ENCODE results near the gene TEX13A.
"Not testable (repeated sequence)": the region's sequence is repeated elsewhere in the genome, so short reads cannot be mapped to it uniquely, and the experiment has no call there.

Gene TEX13A, protein sequence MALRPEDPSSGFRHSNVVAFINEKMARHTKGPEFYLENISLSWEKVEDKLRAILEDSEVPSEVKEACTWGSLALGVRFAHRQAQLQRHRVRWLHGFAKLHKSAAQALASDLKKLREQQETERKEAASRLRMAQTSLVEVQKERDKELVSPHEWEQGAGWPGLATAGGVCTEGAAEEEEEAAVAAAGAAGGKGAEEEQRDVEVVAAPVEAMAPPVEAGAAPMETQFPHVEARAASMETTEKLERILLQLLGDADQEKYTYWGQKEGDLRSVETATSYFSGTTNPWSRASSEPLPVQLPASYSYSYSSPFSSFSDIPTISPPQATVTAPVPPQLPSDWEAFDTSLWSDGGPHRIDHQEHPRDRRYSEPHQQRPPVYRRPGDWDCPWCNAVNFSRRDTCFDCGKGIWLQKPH

DNA sequence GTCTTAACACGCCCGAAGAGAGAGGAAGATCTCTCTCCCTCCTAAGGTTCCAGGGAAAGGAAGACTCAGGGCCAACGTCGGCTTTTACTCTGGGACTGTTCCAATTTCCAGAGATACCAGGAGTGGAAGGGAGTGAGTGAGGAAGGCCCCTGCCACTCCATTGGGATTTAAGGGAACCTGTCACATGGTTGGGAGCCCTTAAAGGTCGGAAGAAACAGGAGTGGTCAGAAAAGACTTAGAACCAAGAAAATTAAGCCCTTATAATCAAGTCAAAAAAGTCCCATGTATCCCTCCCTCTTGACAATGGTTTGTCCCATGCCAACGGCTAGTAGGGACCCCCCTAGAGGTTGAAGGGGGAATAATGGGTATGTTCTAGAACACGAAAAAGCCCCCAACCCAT lies at the start of gene TEX13A:
Gene TEX13A, minus strand, starts transcription at position 59 of the 400 bp plus-strand sequence. CDS start 297 bp downstream, outside the sequence.
- no peak for DNase-seq (ENCODE audit: low read depth)

DNA sequence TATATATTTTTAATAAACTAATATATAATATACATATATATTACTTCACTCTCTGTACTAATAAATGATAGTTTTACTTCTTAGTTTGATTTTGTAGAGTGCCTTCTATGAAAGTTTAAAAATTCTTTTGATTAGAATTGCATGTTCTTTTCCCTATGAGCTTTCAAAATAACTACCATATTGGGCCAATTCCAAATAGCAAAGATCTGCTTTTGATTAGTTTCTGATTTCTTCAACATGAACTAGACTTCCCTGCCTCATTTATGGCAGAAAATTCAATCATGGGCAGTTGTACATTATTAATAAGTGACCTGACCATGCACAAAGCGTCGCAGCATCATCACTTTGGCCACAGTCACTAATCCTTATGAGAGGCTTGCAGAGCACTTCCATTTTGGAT lies 48.9 kb upstream of the TEX13A start:
- DNase-seq (ENCODE audit: low read depth): no peak

DNA sequence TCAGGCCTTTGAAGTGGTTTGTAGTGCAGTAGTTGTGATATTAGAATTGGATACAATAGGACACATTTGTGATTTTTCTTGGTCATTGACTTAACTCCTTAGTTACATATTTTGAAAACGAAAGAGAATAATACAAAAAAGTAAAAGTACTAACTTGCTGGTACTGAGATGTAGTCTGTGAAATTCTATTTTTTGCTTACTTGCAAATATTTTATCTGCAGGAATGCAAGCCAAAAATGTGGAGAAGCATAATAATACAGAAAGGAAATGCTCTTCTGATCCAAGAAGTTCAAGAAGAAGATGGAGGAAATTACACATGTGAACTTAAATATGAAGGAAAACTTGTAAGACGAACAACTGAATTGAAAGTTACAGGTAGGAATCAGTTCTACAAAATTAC lies 46.7 kb upstream of the TEX13A start:
- DNase-seq (ENCODE audit: low read depth): no peak

DNA sequence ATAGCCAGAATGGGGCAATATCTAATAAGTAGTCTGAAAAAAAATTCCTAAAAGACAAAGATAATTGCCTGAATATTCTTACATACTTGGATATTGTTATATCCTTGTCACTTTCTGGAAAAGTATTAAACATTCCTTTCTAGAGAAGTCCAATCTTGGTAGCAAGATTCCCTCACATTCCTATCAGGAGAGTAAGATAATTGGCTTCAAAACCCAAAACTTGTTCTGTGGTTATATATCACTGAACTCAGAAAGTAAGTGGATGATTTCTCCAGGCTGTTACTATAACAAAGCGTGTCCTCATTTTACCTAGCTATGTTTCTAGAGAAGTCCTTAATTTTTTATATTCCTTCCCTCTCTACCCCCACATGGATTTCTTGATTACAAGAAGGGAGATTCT lies 46.0 kb upstream of the TEX13A start:
- no peak for DNase-seq (ENCODE audit: low read depth)

DNA sequence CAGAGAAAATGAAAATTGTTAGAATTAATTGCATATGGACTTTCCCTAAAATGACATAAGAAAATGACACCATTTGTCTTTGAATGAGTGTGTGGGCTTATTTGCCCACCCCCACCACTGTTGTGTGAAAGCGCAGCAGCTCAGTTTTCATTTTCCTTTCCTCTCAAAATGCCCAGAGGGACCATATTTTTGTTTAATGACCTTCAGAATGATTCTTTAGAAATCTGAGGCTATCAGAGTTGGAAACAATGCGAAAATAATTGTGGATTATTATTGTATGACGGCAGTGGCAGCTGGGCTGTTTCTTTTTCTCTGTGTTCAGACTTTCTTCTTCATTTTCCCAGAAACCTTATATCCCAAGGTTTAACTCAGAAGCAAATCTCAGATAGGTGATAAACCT lies 44.6 kb upstream of the TEX13A start:
- DNase-seq (ENCODE audit: low read depth): no peak

DNA sequence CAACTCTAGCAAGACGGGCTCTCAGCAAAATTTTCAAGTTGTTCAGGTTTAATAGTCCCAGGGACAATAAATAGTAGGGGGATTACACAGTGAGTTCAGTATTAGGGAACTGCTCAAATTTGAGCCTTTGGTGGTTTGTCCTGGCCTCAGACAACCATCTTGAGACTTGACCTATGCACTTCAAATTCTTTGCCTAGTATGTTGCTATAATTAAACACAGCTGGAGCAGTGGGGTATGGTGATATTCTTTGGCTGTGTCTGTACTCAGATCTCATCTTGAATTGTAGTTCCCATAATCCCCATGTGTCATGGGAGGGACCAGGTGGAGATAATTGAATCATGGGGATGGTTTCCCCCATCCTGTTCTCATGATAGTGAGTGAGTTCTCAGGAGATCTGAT lies 43.3 kb upstream of the TEX13A start:
- DNase-seq (ENCODE audit: low read depth): no peak

DNA sequence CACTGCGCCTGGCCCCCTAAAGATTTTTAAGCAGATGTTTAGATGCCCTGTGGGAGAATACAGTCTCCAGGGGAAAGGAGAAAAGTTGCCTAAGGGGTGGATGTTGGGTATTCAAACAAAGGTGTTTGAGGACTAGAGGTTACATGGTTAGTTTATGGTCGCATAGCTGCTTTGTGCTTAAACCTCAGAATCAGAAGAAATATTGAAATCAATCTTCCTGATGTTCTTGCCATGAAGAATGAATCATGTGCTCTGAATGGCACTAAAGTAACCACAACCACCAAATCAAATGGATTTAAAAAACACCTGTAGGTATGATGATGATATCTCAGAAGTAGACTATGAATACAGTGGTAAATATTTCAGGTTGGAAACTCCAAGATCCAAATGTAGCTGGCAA lies 42.7 kb upstream of the TEX13A start:
- DNase-seq (ENCODE audit: low read depth): no peak

DNA sequence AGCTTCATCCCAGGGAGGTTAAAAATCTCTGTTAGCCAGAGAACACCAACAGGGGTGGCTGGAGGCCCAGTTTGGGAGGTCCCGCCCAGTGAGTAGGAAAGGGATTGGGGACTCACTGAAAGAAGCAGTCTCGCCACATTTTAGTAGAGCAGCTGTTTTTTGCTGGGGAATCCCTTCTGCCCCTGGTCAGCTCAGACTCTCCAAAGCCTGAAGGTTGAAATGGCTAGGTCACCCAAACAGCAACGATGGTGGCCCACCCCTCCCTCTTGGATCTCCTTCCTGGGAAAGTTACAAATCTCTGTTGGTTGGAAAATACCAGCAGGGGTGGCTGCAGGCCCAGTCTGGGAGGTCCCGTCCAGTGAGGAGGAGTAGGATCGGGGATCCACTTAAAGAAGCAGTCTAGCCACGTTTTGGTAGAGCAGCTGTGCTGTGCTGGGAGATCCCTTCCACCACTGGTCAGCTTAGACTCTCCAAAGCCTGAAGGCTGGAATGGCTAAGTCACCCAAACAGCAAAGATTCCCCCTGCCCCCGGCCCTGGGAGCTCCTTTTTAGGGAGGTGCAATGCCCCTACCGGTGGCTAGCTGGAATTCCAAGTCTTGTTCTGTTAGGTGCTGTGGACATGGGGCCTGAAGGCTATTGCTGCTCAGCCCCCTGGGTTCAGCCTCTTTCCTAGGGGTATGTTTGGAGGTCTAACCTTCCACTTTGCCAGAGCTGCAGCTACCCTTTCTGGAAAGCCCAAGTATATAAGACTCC lies 40.0 kb upstream of the TEX13A start:
- no peak for DNase-seq (ENCODE audit: low read depth)

DNA sequence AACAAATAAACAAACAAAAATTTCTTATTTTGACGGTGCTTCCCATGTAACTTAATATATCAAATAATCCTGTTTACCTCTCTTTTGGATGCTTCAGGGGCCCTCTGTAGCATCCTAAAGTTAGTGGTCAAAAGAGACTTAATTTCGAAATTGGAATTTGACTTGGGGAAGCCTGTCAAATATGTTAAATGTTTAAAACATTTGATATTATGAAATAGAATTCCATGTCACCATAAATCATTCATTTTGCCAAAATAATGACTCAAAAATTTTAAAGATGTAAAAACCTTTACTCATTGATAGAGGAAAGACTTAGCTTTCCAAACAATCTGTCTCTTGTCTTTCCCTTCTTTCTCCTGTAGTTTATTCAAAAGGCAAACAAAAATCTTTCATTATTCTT lies 20.6 kb upstream of the TEX13A start:
- DNase-seq (ENCODE audit: low read depth): no peak

DNA sequence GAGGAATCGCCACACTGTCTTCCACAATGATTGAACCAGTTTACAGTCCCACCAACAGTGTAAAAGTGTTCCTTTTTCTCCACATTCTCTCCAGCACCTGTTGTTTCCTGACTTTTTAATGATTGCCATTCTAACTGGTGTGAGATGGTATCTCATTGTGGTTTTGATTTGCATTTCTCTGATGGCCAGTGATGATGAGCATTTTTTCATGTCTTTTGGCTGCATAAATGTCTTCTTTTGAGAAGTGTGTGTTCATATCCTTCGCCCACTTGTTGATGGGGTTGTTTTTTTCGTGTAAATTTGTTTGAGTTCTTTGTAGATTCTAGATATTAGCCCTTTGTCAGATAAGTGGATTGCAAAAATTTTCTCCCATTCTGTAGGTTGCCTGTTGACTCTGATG lies 16.9 kb upstream of the TEX13A start:
- not testable (repeated sequence) for DNase-seq (ENCODE audit: low read depth)

DNA sequence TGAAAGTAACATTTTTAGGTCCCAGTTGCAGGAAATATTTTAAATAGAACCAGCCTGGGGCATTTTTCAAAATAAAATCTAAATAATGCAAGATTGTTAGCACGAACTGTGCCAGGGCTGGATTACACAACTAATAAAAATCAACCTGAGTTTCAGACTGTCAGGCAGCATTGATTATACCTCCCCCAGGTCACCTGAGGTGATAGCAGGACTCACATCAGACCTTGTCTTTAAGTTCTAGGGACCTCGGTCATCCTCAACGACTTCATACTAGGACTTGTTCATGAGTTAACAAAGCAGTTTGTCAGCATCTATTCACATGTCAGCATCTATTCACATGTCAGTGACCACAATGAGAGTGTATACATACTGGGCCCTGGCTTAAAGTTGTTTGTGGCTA lies 8.7 kb upstream of the TEX13A start:
- DNase-seq (ENCODE audit: low read depth): no peak

DNA sequence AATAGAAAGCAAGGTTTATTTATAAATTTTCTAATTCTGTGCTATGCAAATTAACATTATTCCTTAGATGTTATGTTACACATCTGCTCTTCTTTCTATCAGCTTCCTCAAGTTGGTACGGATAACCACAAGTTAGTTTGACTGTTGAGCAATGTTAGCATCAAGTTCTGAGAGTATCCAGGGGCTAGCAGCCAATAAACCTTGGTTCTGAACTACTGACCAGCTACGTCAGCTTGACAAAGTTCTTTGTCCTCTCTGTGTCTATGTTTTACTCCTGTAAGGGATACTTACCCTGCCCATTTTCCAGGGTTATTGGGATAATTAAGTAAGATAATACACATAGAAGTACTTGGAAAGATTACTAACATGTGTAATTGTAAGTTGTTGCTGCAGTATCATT lies 8.1 kb upstream of the TEX13A start:
- DNase-seq (ENCODE audit: low read depth): no peak

DNA sequence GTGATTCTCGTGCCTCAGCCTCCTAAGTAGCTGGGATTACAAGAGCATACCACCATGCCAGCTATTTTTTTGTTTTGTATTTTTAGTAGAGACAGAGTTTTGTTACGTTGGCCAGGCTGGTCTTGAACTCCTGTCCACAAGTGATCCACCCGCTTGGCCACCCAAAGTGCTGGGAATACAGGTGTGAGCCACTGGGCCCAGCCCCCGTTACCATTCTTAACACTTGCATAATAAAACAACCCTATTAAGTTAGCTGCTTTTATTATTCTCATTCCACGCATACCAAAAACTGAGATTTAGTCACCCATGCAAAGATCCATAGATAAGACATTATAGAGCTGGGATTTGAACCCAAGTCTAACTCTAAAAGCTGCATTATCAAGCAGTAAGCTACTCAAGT lies 6.0 kb upstream of the TEX13A start:
- no peak for DNase-seq (ENCODE audit: low read depth)

DNA sequence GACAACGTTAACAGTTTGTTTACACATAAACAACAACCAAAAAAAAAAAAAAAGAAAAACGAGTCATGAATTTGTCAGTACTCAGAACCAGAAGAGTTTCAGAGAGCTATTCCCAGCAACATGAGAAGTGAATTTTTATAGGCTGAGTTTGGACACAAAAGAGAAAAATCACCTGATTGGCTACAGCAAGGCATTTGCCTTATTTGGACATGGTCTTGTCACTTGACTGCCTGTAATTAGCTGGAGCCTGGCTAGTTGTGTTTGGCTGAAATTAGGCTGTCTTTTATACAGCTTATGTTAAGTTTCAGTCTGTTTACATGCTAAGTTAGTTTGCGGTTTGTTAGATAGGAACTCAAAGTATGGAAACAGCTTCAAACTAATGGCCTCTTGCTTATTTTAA lies 880 bp upstream of the TEX13A start:
- no peak for DNase-seq (ENCODE audit: low read depth)

DNA sequence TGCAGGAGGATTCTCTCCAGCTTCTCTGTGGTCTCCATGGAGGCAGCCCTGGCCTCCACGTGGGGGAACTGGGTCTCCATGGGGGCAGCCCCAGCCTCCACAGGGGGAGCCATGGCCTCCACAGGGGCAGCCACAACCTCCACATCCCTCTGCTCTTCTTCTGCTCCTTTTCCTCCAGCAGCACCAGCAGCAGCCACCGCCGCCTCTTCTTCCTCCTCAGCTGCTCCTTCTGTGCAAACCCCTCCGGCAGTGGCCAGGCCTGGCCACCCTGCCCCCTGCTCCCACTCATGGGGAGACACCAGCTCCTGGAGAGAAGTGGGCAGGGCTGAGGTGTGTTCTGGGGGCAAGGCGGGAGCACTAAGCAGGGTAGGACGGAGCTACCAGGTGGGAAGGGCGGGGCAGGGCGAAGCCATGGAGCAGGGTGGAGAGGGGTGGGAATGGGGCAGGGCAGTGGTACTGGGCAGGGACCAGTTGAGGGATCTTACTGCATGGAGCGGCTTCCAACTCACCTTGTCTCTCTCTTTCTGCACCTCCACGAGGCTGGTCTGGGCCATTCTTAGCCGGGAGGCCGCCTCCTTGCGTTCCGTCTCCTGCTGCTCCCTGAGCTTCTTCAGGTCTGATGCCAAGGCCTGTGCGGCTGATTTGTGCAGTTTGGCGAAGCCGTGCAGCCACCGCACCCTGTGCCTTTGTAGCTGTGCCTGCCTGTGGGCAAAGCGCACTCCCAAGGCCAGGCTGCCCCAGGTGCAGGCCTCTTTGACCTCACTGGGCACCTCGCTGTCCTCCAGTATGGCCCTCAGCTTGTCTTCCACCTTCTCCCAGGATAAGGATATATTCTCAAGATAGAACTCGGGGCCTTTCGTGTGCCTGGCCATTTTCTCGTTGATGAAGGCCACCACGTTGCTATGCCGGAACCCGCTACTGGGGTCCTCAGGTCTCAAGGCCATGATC lies 766 bp downstream of the TEX13A start:
- no peak for DNase-seq (ENCODE audit: low read depth)

DNA sequence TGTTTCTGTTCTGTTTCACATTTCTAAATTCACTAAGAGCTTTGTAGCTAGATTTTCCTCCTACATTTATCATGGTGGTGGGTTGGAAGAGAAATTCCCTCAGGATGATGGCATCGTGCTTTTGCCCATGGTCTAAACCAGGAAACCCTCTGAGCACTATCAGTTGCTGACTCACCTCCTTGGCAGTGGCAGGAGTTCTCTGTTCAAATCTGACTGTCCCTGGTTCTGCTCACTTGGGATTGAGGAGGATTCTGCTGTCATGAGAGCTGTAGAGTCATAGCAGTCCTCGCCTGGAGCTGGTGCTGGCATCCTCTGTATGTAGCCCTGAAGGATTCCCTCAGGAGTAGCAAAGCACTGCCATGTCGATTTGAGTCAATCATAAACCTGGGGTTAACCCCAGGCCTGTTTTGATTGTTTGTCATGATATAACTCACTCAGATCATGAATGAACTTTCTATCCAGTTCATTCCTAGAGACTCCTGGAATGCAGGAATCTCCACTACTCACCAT lies 9.4 kb downstream of the TEX13A start:
- DNase-seq (ENCODE audit: low read depth): no peak

DNA sequence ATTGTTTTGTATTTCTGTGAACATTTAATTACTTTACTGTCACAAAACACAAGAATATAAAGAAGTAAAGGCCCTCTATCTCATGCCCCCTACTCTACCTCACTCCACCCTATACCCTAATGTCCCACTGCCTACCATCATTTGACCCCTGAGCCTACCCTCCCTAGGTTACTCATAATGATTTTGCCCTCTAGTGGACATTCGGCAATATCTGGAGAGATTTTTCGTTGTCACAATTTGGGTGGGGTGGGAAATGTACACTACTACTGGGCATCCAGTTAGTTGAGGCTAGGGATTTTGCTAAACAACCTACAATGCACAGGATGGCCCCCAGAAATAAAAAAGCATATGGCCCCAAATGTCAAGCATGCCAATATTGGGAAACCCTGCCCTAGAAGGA lies 10.2 kb downstream of the TEX13A start:
- no peak for DNase-seq (ENCODE audit: low read depth)

DNA sequence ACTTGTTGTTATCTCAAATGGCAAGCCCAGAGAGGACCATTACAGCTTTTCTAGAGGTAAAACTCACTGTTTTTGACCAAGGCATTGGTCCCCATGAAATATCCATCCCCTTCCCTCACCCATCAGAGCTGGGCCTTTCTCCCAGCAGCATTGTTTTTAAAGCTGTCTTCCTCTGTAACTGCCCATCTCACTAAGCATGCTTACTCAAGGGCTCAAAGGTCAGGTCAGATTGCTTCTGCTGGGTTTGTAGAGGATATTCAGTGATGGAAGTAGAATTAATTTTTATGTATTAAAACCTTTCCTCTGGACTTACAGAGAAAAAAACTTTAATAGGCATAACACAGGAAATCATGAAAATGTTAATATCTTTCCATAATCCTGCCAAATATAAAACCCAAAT lies 11.1 kb downstream of the TEX13A start:
- DNase-seq (ENCODE audit: low read depth): no peak

DNA sequence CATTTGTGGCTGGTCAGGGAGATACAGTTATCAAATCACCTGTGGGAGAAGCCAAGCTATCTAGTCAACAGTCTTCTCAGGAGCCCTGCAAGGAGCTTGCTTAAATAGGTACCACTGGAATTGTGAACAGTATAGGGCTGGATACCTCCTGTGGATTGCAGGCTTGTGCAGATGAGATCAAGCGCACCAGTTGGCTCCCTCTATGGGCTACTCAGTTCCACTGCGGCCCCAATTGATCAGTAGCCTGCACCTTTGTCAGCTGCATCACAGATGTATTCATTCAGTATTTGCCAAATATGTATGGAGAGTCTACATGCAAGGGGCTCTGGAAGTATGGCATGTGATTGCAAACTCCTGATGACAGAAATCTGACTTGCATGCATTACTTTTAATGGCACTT lies 28.6 kb downstream of the TEX13A start:
- DNase-seq (ENCODE audit: low read depth): no peak

DNA sequence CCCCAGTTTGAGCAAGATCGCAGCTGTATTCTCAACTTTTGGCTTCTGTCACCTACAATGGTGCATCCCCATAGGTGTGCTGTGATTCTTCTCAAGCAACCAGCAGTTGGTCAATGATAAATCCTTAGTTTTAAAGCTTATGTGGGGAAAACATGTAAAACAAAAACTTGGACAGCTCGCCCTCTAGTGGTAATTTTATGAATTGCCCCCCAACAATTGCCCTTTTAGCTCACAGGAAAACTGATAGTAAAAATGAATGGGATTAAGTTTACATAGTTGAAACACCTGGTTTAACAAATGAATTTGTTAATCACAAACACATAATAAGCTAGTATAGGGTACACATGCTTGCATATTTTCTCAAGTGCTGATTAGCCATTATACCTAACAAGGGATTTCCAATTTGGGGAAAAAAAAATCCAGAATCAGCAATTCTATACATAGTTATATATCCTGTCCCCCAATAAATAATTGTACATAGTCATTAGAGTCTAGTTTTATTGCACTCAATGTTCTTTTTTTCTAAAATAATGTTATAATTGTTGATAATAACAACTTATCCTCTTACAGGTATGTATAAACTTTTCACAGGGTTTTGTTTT lies 30.1 kb downstream of the TEX13A start:
- no peak for DNase-seq (ENCODE audit: low read depth)

DNA sequence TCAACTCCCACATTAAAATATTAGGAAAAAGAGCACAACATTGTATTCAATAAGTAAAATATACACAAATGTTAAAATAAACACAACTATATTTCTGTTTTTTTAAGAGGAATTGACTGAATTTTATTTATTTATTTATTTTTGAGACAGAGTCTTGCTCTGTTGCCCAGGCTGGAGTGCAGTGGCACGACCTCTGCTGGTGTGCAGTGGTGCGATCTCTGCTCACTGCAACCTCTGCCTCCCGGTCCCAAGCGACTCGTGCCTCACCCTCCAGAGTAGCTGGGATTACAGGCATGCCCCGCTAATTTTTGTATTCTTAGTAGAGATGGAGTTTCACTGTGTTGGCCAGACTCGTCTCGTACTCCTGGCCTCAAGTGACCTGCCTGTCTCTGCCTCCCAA lies 31.4 kb downstream of the TEX13A start:
- no peak for DNase-seq (ENCODE audit: low read depth)

DNA sequence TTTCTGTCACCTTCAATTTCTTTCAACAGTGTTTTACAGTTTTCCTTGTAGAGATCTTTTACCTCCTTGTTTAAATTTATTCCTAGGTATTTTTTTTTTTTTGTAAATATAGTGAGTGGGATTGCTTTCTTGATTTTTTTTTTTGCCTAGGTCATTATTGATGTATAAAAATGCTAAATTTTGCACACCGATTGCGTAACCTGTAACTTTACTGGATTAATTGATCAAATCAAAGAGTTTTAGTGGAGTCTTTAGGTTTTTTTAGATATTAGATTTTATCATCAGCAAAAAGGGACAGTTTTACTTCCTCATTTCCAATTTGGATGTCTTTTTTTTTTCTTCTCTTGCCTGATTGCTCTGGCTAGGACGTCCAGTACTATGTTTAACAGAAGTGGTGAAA lies 40.9 kb downstream of the TEX13A start:
- no peak for DNase-seq (ENCODE audit: low read depth)
